HL-60 (cell line): ENCODE data around the gene THRAP3.

Experiments used
- DNase-seq, 2 experiments: peaks; one replicate each; pipeline ENCODE4 v3.0.0-alpha.2; 2010 to 2020; ENCODE audit warnings: low read depth in 1 of 2, low spot score in 1 of 2
- H3K27ac ChIP-seq: fragments of 250-450 bp; sonication (Bioruptor Pico); replicated peaks from 2 replicates; pipeline ENCODE4 v1.5.1; 2020; ENCODE audit warnings: mild to moderate bottlenecking, moderate library complexity
- H3K27me3 ChIP-seq: fragments of 250-450 bp; sonication (Bioruptor Pico); 2 replicates; pipeline ENCODE4 v1.5.1; 2021; ENCODE audit warnings: mild to moderate bottlenecking, moderate library complexity; ENCODE audit not compliant: insufficient read depth, poor library complexity, severe bottlenecking
- H3K4me3 ChIP-seq: replicated peaks from 2 replicates; pipeline ENCODE4 v1.5.1; 2011; ENCODE audit warnings: mild to moderate bottlenecking, control low read depth, low read length; ENCODE audit not compliant: insufficient read depth
- CTCF ChIP-seq: IDR thresholded peaks from one replicate; pipeline ENCODE4 v1.5.1; 2011; ENCODE audit warnings: low read length, control low read depth, inconsistent platforms; ENCODE audit not compliant: insufficient read depth
- GABPA ChIP-seq: IDR thresholded peaks from 2 replicates; pipeline ENCODE4 v1.6.1; 2012; ENCODE audit warnings: low read depth
- POLR2AphosphoS5 ChIP-seq: IDR thresholded peaks from 2 replicates; pipeline ENCODE4 v1.6.1; 2012; ENCODE audit warnings: low read depth
- REST ChIP-seq: IDR thresholded peaks from 2 replicates; pipeline ENCODE4 v1.6.1; 2012; ENCODE audit warnings: low read depth; ENCODE audit not compliant: insufficient replicate concordance
- SPI1 ChIP-seq: IDR thresholded peaks from 2 replicates; pipeline ENCODE4 v1.6.1; 2012; ENCODE audit warnings: low read depth, mild to moderate bottlenecking, borderline replicate concordance
- long read RNA-seq: library from polyadenylated mRNA; unstranded; transcript quantifications from one replicate; pipeline ENCODE4 v2.0.0, GENCODE V29; 2020

Gene THRAP3, protein sequence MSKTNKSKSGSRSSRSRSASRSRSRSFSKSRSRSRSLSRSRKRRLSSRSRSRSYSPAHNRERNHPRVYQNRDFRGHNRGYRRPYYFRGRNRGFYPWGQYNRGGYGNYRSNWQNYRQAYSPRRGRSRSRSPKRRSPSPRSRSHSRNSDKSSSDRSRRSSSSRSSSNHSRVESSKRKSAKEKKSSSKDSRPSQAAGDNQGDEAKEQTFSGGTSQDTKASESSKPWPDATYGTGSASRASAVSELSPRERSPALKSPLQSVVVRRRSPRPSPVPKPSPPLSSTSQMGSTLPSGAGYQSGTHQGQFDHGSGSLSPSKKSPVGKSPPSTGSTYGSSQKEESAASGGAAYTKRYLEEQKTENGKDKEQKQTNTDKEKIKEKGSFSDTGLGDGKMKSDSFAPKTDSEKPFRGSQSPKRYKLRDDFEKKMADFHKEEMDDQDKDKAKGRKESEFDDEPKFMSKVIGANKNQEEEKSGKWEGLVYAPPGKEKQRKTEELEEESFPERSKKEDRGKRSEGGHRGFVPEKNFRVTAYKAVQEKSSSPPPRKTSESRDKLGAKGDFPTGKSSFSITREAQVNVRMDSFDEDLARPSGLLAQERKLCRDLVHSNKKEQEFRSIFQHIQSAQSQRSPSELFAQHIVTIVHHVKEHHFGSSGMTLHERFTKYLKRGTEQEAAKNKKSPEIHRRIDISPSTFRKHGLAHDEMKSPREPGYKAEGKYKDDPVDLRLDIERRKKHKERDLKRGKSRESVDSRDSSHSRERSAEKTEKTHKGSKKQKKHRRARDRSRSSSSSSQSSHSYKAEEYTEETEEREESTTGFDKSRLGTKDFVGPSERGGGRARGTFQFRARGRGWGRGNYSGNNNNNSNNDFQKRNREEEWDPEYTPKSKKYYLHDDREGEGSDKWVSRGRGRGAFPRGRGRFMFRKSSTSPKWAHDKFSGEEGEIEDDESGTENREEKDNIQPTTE
- long read RNA-seq, full-length matches to known transcripts, result 9 of 772 reads
- long read RNA-seq, partial matches to known transcripts, result 684 of 772 reads
- long read RNA-seq, other reads (novel, unspliced or antisense), result 79 of 772 reads

- peak within 1 kb of the TSS; percentile 89 for H3K27ac ChIP-seq
- DNase-seq, result peak; percentile 98 to 100
- H3K4me3 ChIP-seq, result peak within 1 kb of the TSS; percentile 93
- no peaks in the 10 kb centered on the region for H3K27me3 ChIP-seq
- TF ChIP-seq POLR2AphosphoS5 (peak; percentile 45; the same call in 1 of the 2 replicates), CTCF (no peak), GABPA (peak; percentile 61)
Observed at GRCh38 chr1:36223996-36224536, at the start of gene THRAP3. THRAP3 (plus strand) TSS chr1:36224443; CDS start chr1:36282564, 58,121 bp downstream.

GRCh38 chr1:36174713-36175112 is 49.5 kb upstream of the THRAP3 start:
- no peak overlapping the region for H3K4me3 ChIP-seq
- TF ChIP-seq POLR2AphosphoS5, result no peak
- no peak for TF ChIP-seq SPI1
- no peak for TF ChIP-seq REST
- no peak for TF ChIP-seq CTCF
- TF ChIP-seq GABPA, result no peak
- H3K27me3 ChIP-seq, result no peaks in the 10 kb centered on the region
- no peak for DNase-seq
- no peak overlapping the region for H3K27ac ChIP-seq

GRCh38 chr1:36175137-36176095 is 48.8 kb upstream of the THRAP3 start:
- no peak for DNase-seq
- Histone ChIP-seq H3K27me3 (no peaks in the 10 kb centered on the region), H3K27ac (peak overlapping the region; percentile 32; the same call in 1 of the 2 replicates), H3K4me3 (no peak overlapping the region)
- TF ChIP-seq POLR2AphosphoS5, result no peak
- no peak for TF ChIP-seq CTCF
- no peak for TF ChIP-seq SPI1
- no peak for TF ChIP-seq GABPA
- TF ChIP-seq REST, result no peak
